DMS 273 treated with DMSO at 0.1 percent for 48 hours (cell line): Measurements from ENCODE around the gene SYK.
"Not testable (repeated sequence)": the region's sequence is repeated elsewhere in the genome, so short reads cannot be mapped to it uniquely, and the experiment has no call there.

Source experiments
- DNase-seq: peaks from one replicate; lab custom pipeline; 2025; lab: John Stamatoyannopoulos, UW

SYK gene

DNA sequence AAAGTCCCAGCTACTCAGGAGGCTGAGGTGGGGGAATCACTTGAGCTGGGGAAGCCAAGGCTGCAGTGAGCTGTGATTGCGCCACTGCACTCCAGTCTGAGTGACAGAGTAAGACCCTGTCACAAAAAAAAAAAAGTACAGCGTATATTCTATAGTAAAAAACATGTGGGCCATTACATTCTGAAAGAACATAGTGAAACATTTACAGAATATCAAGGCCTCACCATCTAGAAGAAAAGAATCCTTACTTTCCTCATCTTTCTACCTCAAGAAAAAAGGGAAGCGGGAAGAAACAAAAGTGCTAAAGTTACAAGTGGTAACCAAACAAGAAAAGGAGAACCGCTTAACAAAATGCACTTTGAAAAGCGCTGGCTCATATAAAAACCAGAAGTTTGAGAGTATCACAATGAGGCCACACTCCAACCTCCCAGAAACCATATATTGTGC lies 5.7 kb upstream of the SYK start:
- no peak for DNase-seq

- DNase-seq = no peak
These were observed 2.3 kb upstream of the SYK start for GRCh38 chr9:90799271-90799852.

DNA sequence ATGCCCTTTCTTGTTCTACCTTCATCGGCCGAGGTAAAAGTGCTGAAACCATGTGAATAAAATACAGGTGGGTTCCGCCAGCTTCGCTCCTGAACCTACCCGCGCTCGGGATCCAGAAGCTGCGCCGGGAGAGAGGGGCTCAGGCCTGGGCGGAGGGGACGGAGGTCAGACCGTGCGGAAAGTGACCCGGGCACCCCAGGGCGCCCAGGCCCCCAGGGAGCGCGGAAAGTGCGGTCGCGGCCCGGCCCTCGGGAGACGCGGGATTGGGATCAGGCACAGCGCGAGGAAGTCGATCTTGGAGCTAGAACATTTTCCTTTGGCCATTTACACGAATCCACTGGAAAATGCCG lies 329 bp downstream of the SYK start:
- no peak for DNase-seq

DNA sequence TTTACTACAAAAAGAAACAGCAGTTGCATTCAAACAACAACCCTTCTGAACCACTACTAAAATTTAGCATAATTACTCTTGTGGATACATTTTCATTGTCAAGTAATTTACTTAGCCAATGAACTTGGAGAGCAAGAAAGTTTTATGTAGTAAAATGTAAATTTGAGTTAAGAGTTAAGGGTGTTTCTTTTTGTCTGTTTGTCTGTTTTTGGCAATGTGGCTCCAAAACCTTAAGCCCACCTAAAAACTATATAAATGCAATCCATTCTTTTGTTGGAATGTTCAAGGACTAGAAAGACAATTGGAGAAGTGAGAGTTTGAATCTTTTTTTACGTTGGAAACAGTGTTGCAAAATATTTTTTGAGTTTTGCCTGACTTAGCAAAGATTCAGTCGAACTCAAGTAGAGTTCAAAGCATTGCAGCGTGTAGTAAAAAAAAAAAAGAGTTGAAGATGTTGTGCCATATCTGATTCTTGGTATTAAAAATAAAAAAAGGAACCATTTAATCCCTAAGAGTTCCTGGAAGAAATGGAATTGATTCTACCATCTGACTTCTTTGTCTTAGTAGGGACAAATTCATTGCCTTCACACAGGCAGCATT lies 867 bp downstream of the SYK start:
- no peak for DNase-seq

- peak; percentile 23 for DNase-seq
These were observed 2.4 kb downstream of the SYK start for GRCh38 chr9:90803860-90804593.

DNA sequence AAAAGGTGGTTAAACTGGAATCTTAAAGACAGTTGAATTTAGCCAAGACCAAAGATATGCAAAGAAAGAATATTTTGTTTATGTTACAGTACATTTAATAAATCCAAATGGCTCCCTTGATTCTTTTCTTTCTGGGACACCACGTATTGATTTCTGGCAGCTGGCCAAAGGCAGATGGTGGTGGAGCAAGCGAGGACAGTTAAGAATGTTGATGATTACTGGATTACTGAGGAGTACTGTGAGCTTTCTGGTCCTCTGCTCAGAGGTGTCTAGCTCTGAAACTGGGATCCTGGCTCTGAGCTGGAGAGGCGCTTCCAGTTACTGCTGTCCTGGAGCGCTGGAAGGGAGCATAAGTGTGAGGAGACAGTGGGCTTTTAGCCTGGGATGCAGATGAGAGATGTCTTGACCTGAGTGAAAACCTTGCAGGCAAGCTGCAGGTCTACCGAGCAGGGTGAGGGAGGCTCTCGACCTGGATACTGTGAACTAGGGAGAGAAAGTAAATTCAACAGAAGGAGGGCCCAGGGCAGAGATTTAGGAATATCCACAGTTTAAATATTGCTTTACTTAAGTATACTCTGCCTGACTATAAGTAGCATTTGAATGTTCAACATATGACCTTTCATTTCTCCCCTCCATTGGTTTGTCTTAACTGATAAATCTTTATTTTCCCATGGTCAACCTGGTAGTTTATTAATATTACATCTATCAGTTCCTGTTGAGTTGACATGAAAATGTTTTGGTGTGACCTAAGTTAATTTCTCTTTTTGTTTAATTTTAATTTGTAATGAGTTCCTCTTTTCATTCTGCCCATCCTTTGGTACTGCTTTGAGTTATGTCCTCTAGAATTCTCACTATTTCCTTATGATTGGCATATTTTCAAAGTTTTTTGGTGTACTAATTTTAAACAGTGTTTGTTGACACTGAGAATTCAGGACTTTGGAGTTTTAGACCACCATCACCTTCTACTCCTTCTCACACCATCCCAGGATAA lies 3.7 kb downstream of the SYK start:
- peak; percentile 79 for DNase-seq

DNA sequence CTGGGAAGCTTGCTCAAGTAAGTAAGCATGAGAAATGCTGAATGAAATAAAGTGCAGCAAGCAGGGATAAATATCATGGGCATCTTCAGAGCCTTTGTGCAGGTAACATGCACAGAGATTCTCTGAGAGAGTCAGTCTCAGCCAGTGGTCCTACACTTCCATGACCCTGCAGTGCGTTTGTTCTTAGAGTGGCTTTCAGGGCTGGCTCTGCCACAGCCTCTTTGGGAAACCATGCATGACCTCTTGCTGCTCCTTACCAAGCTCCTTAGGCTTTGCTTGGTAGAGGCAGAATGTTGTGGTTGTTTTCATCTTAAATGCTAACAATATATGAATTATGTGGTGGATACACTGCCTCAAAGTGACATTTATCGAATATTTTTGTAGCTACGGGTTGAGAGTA lies 5.4 kb downstream of the SYK start:
- DNase-seq = no peak

- DNase-seq = no peak
These were observed 6.8 kb downstream of the SYK start for GRCh38 chr9:90808398-90808797.

DNA sequence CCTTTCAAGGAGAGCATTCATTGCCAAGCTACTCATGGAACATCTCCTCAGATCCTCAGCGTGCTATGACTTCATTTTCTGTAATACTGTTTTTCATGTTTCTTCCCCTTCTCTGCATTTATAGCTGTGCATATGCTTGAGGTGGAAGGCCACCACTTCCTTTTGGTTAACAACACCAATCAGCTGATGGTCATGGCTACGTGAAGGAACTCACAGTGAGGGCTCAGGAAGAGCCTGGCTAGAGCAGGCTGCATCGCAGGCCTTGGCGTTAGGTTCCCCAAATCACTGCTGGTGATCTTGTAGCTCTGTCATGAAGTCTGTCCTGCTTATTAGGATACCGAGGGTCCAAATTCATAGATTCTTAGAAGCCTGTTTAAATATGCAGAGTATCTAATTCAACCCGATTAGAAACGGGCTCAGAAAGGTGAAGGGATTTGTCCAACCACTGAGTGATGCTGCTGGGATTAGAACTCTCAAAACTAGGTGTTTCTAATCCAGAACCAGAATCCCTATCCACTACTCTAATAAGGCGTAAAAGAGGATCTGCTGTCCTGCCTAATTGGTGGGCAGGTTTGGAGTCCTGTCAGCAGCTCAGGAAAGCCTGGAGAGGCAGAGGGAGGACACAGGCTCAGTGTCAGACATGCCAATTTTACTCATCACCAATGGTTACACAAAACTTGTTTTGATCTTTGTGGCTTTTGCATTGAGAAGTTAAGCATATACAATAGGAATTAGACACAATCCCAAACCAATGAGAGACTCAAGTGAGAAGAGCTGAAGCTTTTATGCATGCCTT lies 7.5 kb downstream of the SYK start:
- DNase-seq = no peak

- DNase-seq = no peak
These were observed 9.1 kb downstream of the SYK start for GRCh38 chr9:90810691-90811090.

DNA sequence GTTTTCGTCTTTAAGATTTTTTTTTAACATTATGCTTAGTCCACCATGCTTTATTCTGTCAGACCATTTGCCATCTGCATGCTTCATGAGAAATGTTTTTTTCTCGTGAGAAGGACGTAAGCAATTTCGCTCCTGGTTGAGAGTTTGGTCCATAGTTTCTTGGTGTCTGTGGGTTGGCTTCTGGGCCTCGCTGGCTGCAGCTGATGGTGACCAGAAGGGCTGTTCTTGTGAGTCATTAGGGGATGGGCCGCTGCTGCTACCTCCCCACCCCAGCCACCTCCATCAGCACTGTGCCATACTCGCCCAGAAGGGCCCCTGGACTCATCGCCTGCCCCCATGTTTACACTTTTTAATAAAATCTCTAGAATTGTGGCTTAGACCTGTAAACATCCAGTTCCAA lies 11.4 kb downstream of the SYK start:
- DNase-seq = no peak

DNA sequence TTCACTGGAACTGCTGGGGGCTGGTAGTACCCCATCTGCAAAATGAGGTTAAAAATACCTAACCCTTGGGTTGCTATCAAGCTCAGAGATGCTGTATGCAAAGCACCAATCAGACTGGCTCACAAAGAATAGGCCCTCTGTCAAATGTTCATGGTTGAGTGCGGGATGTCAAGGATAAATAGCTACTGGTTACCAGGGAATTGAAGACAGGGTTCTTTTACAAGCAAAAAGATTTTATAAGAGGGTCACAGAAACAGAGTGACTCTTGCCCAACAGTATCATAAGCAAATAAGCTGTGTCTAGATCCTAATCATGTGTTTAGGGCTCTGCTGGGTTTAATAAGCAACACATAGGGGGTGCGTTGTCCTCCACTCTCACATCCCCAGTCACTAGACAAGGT lies 11.9 kb downstream of the SYK start:
- no peak for DNase-seq

GRCh38 chr9:90814355-90814754 lies 12.7 kb downstream of the SYK start:
- DNase-seq = no peak

- DNase-seq = no peak
These were observed 13.7 kb downstream of the SYK start for GRCh38 chr9:90815183-90815943.

GRCh38 chr9:90815944-90816357 lies 14.3 kb downstream of the SYK start:
- no peak for DNase-seq

DNA sequence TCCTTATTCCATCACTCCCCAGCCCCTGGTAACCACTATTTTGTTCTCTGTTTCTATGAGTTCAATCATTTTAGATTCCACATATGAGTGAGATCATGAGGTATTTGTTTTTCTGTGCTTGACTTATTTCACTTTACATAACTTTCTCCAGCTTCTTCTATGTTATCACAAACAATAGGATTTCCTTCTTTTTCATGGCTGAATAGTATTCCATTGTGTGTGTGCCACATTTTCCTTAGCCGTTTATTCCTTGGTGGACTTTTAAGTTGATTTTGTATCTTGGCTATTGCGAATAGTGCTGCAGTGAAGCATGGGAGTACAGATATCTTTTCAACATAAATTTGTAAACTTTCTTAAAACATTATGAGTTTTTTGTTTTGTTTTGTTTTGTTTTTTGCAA lies 15.1 kb downstream of the SYK start:
- DNase-seq = no peak

DNA sequence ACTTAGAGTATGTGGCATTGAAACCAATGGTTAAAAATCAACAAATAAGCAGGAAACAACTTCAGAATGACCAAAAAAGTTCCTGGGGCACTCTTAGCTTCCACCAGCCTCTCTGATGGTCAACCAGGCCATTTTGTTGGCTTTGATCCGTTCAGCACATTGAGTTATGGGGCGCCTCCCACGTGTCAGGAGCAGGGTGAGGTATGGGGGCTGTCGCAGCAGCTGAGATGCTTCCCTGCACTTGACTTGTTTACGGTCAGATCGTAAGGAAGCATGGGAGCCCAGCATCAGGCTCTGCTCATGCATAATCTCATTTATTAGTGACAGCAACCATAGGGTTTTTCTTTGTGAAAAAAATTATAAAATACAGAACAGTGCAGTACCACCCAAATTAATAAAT lies 16.7 kb downstream of the SYK start:
- DNase-seq = no peak

DNA sequence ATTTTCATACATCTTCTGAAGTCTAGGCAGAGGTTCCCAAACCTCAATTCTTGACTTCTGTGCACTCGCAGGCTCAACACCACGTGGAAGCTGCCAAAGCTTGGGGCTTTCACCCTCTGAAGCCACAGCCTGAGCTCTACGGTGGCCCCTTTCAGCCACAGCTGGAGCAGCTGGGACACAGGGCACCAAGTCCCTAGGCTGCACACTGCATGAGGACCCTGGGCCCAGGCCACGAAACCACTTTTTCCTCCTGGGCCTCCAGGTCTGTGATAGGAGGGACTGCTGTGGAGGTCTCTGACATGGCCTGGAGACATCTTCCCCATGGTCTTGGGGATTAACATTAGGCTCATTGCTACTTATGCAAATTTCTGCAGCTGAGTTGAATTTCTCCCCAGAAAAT lies 18.8 kb downstream of the SYK start:
- not testable (repeated sequence) for DNase-seq

DNA sequence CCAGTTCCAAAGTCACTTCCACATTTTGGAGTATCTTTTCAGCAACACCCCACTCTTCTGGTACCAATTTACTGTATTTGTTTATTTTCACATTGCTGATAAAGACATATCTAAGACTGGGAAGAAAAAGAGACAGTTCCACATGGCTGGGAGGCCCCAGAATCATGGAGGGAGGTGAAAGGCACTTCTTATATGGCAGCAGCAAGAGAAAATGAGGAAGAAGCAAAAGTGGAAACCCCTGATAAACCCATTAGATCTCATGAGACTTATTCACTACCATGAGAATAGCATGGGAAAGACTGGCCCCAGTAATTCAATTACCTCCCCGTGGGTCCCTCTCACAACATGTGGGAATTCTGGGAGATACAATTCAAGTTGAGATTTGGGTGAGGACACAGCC lies 19.6 kb downstream of the SYK start:
- DNase-seq = not testable (repeated sequence)

GRCh38 chr9:90821697-90822096 lies 20.1 kb downstream of the SYK start:
- no peak for DNase-seq

DNA sequence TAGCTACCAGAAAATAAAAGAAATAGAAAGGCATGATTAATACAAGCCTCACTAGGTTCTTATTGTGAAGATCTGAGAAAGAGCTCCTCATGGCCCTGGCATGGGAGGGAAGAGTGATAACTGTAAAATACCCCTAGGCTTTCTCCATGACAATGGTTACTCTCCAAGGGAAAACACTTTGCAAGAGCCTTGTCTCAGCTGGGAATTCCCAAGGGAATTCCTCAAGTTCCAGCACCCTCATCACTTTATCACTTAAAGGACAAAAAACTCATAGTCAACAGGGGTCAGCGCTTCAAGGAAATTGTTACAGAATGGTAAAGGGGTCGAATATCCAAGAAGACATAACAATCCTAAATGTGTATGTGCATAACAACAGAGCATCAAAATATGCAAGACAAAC lies 21.2 kb downstream of the SYK start:
- DNase-seq = no peak
